ENCODE measurements around the gene GPC1.

- TF ChIP-seq CTCF (conservative IDR thresholded peaks at IDR 0.05; ENCODE audit: low read depth, low read length) (no peak), RFX5 (IDR thresholded peaks at IDR 0.05; ENCODE audit: low read depth, low read length) (no peak), CEBPB (IDR thresholded peaks at IDR 0.05; ENCODE audit: low read depth, low read length) (no peak), POLR2A (IDR thresholded peaks at IDR 0.05; ENCODE audit: low read depth, low read length) (no peak)
These were observed 7.6 kb downstream of the GPC1 start for GRCh38 chr2:240442891-240443715.
